ENCODE results near the gene HIPK3.
A peak's percentile ranks its signal among the peaks of the same experiment; 100 is the strongest.
"Not testable (repeated sequence)": the region's sequence is repeated elsewhere in the genome, so short reads cannot be mapped to it uniquely, and the experiment has no call there.

The HIPK3 gene

GRCh38 chr11:33257160-33257896 is at the start of gene HIPK3:
Gene HIPK3 (plus strand): TSS chr11:33257381.
- DNase-seq (ENCODE audit: low read depth in 2 of 2) = peak; percentile 43 to 65

GRCh38 chr11:33207408-33207985 is 49.7 kb upstream of the HIPK3 start:
- DNase-seq (ENCODE audit: low read depth in 2 of 2) = no peak

- DNase-seq (ENCODE audit: low read depth in 2 of 2) = no peak
These were observed 49.0 kb upstream of the HIPK3 start for GRCh38 chr11:33208150-33208549.

- no peak for DNase-seq (ENCODE audit: low read depth in 2 of 2)
These were observed 46.0 kb upstream of the HIPK3 start for GRCh38 chr11:33211153-33211552.

GRCh38 chr11:33211580-33211979 is 45.6 kb upstream of the HIPK3 start:
- no peak for DNase-seq (ENCODE audit: low read depth in 2 of 2)

GRCh38 chr11:33214187-33214586 is 43.0 kb upstream of the HIPK3 start:
- no peak for DNase-seq (ENCODE audit: low read depth in 2 of 2)

GRCh38 chr11:33214767-33215166 is 42.4 kb upstream of the HIPK3 start:
- DNase-seq (ENCODE audit: low read depth in 2 of 2) = no peak

GRCh38 chr11:33216676-33217075 is 40.5 kb upstream of the HIPK3 start:
- DNase-seq (ENCODE audit: low read depth in 2 of 2) = not testable (repeated sequence)

GRCh38 chr11:33222052-33222750 is 35.0 kb upstream of the HIPK3 start:
- no peak for DNase-seq (ENCODE audit: low read depth in 2 of 2)

GRCh38 chr11:33225371-33225770 is 31.8 kb upstream of the HIPK3 start:
- no peak for DNase-seq (ENCODE audit: low read depth in 2 of 2)

- no peak for DNase-seq (ENCODE audit: low read depth in 2 of 2)
These were observed 29.5 kb upstream of the HIPK3 start for GRCh38 chr11:33227578-33228261.

GRCh38 chr11:33234397-33235190 is 22.6 kb upstream of the HIPK3 start:
- DNase-seq (ENCODE audit: low read depth in 2 of 2) = no peak

GRCh38 chr11:33237039-33237597 is 20.1 kb upstream of the HIPK3 start:
- no peak for DNase-seq (ENCODE audit: low read depth in 2 of 2)

- no peak for DNase-seq (ENCODE audit: low read depth in 2 of 2)
These were observed 14.6 kb upstream of the HIPK3 start for GRCh38 chr11:33242575-33242974.

- not testable (repeated sequence) for DNase-seq (ENCODE audit: low read depth in 2 of 2)
These were observed 13.5 kb upstream of the HIPK3 start for GRCh38 chr11:33243654-33244053.

- DNase-seq (ENCODE audit: low read depth in 2 of 2) = no peak
These were observed 8.7 kb upstream of the HIPK3 start for GRCh38 chr11:33248416-33248971.

- no peak for DNase-seq (ENCODE audit: low read depth in 2 of 2)
These were observed 959 bp upstream of the HIPK3 start for GRCh38 chr11:33256031-33256812.

- DNase-seq (ENCODE audit: low read depth in 2 of 2) = no peak
These were observed 395 bp upstream of the HIPK3 start for GRCh38 chr11:33256813-33257159.

GRCh38 chr11:33257897-33258630 is 883 bp downstream of the HIPK3 start:
- peak; percentile 49 to 56 for DNase-seq (ENCODE audit: low read depth in 2 of 2)

Measured in activated CD4-positive, alpha-beta T cell treated with anti-CD3 and anti-CD28 coated beads for 24 hours (primary cell).